Measurements from ENCODE around the gene OSTC. TPM values are rescaled to one million over a fixed set of nuclear protein-coding genes. Genes with fewer than 3 reads are reported as not detected.
A peak's percentile ranks its signal among the peaks of the same experiment; 100 is the strongest.

Gene OSTC
- 119 and 137 TPM in 2 replicates for total RNA-seq

GRCh38 chr4:108650212-108651013 lies at the start of gene OSTC:
Gene OSTC (plus strand): TSS chr4:108650599. CDS start chr4:108650656, 57 bp downstream.
- TF ChIP-seq CTCF (IDR thresholded peaks at IDR 0.05; ENCODE audit: insufficient read depth, low read length, poor library complexity, severe bottlenecking), result peak; percentile 16

GRCh38 chr4:108601106-108601505 lies 49.3 kb upstream of the OSTC start:
- H3K27me3 ChIP-seq (ENCODE audit: control insufficient read depth, insufficient read depth, low read length), result no peaks in the 10 kb centered on the region
- DNase-seq (ENCODE audit: low read depth), result no peak
- H3K36me3 ChIP-seq (ENCODE audit: control insufficient read depth, insufficient read depth, low read length), result no peaks in the 10 kb centered on the region

More at GRCh38 chr4:108650212-108651013, at the start of gene OSTC:
- H3K36me3 ChIP-seq (ENCODE audit: control insufficient read depth, insufficient read depth, low read length), result no peaks in the 10 kb centered on the region
- peak; percentile 67 for DNase-seq (ENCODE audit: low read depth)
- H3K27me3 ChIP-seq (ENCODE audit: control insufficient read depth, insufficient read depth, low read length), result no peaks in the 10 kb centered on the region
- H3K4me3 ChIP-seq (ENCODE audit: low read depth, low read length), result peak within 1 kb of the TSS; percentile 83

GRCh38 chr4:108601532-108601931 lies 48.9 kb upstream of the OSTC start:
- DNase-seq (ENCODE audit: low read depth), result no peak
- TF ChIP-seq CTCF (IDR thresholded peaks at IDR 0.05; ENCODE audit: insufficient read depth, low read length, poor library complexity, severe bottlenecking), result no peak
- H3K27me3 ChIP-seq (ENCODE audit: control insufficient read depth, insufficient read depth, low read length), result no peaks in the 10 kb centered on the region
- H3K36me3 ChIP-seq (ENCODE audit: control insufficient read depth, insufficient read depth, low read length), result no peaks in the 10 kb centered on the region
- no peak overlapping the region for H3K4me3 ChIP-seq (ENCODE audit: low read depth, low read length)

More at GRCh38 chr4:108601106-108601505, 49.3 kb upstream of the OSTC start:
- H3K4me3 ChIP-seq (ENCODE audit: low read depth, low read length), result no peak overlapping the region
- no peak for TF ChIP-seq CTCF (IDR thresholded peaks at IDR 0.05; ENCODE audit: insufficient read depth, low read length, poor library complexity, severe bottlenecking)

GRCh38 chr4:108602163-108602562 lies 48.2 kb upstream of the OSTC start:
- TF ChIP-seq CTCF (IDR thresholded peaks at IDR 0.05; ENCODE audit: insufficient read depth, low read length, poor library complexity, severe bottlenecking), result no peak
- H3K36me3 ChIP-seq (ENCODE audit: control insufficient read depth, insufficient read depth, low read length), result no peaks in the 10 kb centered on the region

GRCh38 chr4:108607079-108607815 lies 43.2 kb upstream of the OSTC start:
- DNase-seq (ENCODE audit: low read depth), result no peak
- no peak for TF ChIP-seq CTCF (IDR thresholded peaks at IDR 0.05; ENCODE audit: insufficient read depth, low read length, poor library complexity, severe bottlenecking)
- no peaks in the 10 kb centered on the region for H3K36me3 ChIP-seq (ENCODE audit: control insufficient read depth, insufficient read depth, low read length)
- no peak overlapping the region for H3K4me3 ChIP-seq (ENCODE audit: low read depth, low read length)
- no peaks in the 10 kb centered on the region for H3K27me3 ChIP-seq (ENCODE audit: control insufficient read depth, insufficient read depth, low read length)

More at GRCh38 chr4:108602163-108602562, 48.2 kb upstream of the OSTC start:
- no peak for DNase-seq (ENCODE audit: low read depth)
- Histone ChIP-seq H3K27me3 (ENCODE audit: control insufficient read depth, insufficient read depth, low read length) (no peaks in the 10 kb centered on the region), H3K4me3 (ENCODE audit: low read depth, low read length) (no peak overlapping the region)
